Measurements from ENCODE around the gene ULBP2. TPM values are rescaled to one million over a fixed set of nuclear protein-coding genes. Genes with fewer than 3 reads are reported as not detected.
"Not testable (repeated sequence)": the region's sequence is repeated elsewhere in the genome, so short reads cannot be mapped to it uniquely, and the experiment has no call there.

The ULBP2 gene
- total RNA-seq, 1 donor from 2014 or later: not detected

DNA sequence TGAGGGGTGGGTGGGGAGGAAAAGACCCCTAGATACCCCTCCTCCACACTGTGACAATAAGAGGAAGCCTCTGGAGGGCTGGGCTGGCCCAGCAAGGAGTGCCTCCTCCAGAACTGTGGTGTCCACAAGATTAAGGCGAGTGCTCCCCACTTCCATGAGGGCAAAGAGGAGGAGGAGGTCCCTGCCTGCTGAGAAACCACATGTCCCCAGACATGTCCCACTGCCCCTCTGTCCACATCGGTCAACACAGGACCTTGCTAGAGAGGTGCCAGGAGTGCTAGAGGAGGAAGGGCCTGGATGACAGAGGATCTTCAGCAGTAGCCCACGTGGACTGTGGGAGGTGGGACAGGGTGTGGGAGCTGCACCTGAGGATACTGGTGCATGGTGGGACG, 22.0 kb upstream of the ULBP2 start:
- H3K27ac Mint-ChIP-seq: no peak overlapping the region
- H3K36me3 Mint-ChIP-seq: no peaks in the 10 kb centered on the region
- peaks cover 71% of the 10 kb centered on the region for H3K27me3 Mint-ChIP-seq
- H3K4me1 Mint-ChIP-seq (ENCODE audit: unreplicated experiment): peaks cover 5% of the 10 kb centered on the region
- no peak overlapping the region for H3K4me3 Mint-ChIP-seq
- H3K9me3 Mint-ChIP-seq: no peaks in the 10 kb centered on the region
- TF ChIP-seq, protein P1, sequence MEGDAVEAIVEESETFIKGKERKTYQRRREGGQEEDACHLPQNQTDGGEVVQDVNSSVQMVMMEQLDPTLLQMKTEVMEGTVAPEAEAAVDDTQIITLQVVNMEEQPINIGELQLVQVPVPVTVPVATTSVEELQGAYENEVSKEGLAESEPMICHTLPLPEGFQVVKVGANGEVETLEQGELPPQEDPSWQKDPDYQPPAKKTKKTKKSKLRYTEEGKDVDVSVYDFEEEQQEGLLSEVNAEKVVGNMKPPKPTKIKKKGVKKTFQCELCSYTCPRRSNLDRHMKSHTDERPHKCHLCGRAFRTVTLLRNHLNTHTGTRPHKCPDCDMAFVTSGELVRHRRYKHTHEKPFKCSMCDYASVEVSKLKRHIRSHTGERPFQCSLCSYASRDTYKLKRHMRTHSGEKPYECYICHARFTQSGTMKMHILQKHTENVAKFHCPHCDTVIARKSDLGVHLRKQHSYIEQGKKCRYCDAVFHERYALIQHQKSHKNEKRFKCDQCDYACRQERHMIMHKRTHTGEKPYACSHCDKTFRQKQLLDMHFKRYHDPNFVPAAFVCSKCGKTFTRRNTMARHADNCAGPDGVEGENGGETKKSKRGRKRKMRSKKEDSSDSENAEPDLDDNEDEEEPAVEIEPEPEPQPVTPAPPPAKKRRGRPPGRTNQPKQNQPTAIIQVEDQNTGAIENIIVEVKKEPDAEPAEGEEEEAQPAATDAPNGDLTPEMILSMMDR (conservative IDR thresholded peaks at IDR 0.05): no peak
- no peak for DNase-seq (ENCODE audit: extremely low spot score, unreplicated experiment)

DNA sequence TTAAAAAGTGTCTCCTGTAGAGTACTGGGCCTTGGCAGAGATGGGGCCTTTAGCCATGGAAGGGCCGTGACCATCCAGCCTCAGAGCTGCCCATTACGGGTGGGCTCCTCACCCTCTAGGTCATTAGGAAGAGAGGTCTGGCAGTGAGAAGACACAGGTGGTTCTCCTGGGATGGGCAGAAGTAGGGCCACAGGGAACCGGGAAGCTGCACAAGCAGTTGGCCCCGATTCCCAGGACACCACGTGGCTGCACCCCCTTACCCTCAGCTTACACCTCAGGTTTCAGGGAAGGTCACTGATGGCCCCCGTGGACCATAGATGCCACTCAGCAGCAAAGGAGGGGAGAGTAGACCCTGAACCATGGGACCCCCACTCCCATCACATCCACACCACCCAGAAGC, 20.5 kb upstream of the ULBP2 start:
- Mint-ChIP-seq H3K9me3 (no peaks in the 10 kb centered on the region), H3K27ac (no peak overlapping the region), H3K4me3 (peak overlapping the region; percentile 88), H3K4me1 (ENCODE audit: unreplicated experiment) (peaks cover 8% of the 10 kb centered on the region), H3K36me3 (no peaks in the 10 kb centered on the region), H3K27me3 (peaks cover 83% of the 10 kb centered on the region)
- TF ChIP-seq, protein P1 (conservative IDR thresholded peaks at IDR 0.05): no peak
- DNase-seq (ENCODE audit: extremely low spot score, unreplicated experiment): peak; percentile 31

DNA sequence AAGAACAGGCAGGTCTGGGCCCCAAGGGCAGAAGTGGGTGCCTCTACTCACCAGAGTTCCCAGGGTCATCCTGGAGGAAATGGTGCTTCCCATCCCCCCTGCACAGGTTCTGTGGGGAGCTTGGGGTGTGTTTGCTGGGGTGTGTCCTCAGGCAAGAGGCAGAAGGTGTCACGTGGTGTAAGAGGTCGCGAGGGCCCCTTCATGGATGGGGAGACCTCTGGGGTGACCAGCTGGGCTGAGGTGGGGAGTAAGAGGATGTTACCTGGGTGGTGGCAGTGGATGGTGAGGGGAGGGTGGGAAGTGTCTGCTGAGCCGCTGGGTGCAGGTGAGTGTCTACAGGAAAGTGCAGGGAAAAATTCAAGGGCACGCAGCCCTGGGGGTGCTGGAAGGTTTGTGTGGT, 19.7 kb upstream of the ULBP2 start:
- peak overlapping the region; percentile 88 for H3K4me3 Mint-ChIP-seq
- DNase-seq (ENCODE audit: extremely low spot score, unreplicated experiment): peak; percentile 50

GRCh38 chr6:149922642-149923326, 19.0 kb upstream of the ULBP2 start, which contains the start of gene RAET1G:
TSS of gene RAET1G (minus strand) at chr6:149923121. CDS start at chr6:149923010, 111 bp downstream.
- H3K9me3 Mint-ChIP-seq: no peaks in the 10 kb centered on the region
- TF ChIP-seq, protein P1 (conservative IDR thresholded peaks at IDR 0.05): no peak
- H3K27me3 Mint-ChIP-seq: peaks cover 84% of the 10 kb centered on the region
- DNase-seq (ENCODE audit: extremely low spot score, unreplicated experiment): peak; percentile 83
- peaks cover 9% of the 10 kb centered on the region for H3K4me1 Mint-ChIP-seq (ENCODE audit: unreplicated experiment)
- peak within 1 kb of the TSS; percentile 88 for H3K4me3 Mint-ChIP-seq
- peak within 1 kb of the TSS; percentile 28 for H3K27ac Mint-ChIP-seq
- H3K36me3 Mint-ChIP-seq: no peaks in the 10 kb centered on the region

More for the DNA sequence above, 19.7 kb upstream of the ULBP2 start:
- peaks cover 80% of the 10 kb centered on the region for H3K27me3 Mint-ChIP-seq
- not testable (repeated sequence) for H3K36me3 Mint-ChIP-seq; H3K9me3 Mint-ChIP-seq; H3K27ac Mint-ChIP-seq; H3K4me1 Mint-ChIP-seq (ENCODE audit: unreplicated experiment)

DNA sequence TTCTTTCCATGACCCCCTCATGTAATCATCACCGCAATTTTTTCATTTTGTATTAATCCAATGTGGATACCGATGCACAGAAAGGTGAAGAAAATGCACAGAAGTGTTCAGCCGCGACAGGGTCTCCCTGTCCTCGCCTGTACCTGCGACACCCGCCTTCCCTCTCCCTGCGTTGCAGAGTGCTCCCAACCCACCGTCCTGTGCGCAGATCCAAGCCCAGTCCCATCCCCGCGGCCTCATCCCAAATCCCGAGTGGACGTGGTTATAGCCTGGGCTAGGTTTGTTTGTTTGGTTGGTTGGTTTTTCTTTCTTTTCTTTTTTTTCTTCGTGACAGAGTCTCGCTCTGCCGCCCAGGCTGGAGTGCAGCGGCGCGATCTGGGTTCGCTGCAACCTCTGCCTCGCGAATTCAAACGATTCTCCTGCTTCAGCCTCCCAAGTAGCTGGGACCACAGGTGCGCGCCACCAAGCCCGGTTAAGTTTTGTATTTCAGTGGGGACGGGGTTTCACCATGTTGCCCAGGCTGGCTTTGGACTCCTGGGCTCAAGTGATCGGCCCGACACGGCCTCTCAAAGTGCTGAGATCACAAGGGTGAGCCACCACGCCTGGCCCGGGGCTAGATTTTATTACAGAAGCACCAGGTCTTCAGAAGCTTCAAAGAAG, 18.4 kb upstream of the ULBP2 start:
- TF ChIP-seq, protein P1 (conservative IDR thresholded peaks at IDR 0.05): no peak
- Mint-ChIP-seq H3K4me3 (peak overlapping the region; percentile 88), H3K36me3 (no peaks in the 10 kb centered on the region), H3K27me3 (peaks cover 86% of the 10 kb centered on the region), H3K4me1 (ENCODE audit: unreplicated experiment) (peaks cover 9% of the 10 kb centered on the region), H3K9me3 (no peaks in the 10 kb centered on the region), H3K27ac (peak overlapping the region; percentile 28)
- DNase-seq (ENCODE audit: extremely low spot score, unreplicated experiment): peak; percentile 47

All from type B pancreatic cell (in vitro differentiated cells).